HepG2 (cell line): ENCODE data around the gene EDNRA. TPM values are rescaled to one million over a fixed set of nuclear protein-coding genes. Genes with fewer than 3 reads are reported as not detected.

ENCODE experiments used
- ATAC-seq: fragments of 200-7000 bp; cut with Tn5 transposase; 3 replicates; pipeline ENCODE4 v1.9.1; 2020; ENCODE audit warnings: mild to moderate bottlenecking, moderate library complexity
- BruUV-seq: library from RNA; stranded (reverse); fragments of 400-500 nt; replicated peaks from 2 replicates; lab custom pipeline; 2021; lab: Mats Ljungman, UMichigan
- CTCF ChIA-PET: fragments of 300-600 bp; formaldehyde crosslinking; extraction: SDS; loops from one replicate; lab custom pipeline; 2021; ENCODE audit warnings: low total read pairs, inconsistent platforms, low intra/inter-chr PET ratio; lab: Yijun Ruan, JAX
- POLR2A ChIA-PET: fragments of 350-600 bp; sonication (Branson Sonifier 250); formaldehyde crosslinking; loops from one replicate; lab custom pipeline; 2020; ENCODE audit warnings: antibody characterized with exemption, inconsistent platforms; lab: Yijun Ruan, JAX
- DNase-seq: peaks from one replicate; pipeline ENCODE4 v3.0.0-alpha.2; 2015; ENCODE audit warnings: low spot score
- FAIRE-seq: peaks from 3 replicates; lab custom pipeline; 2011; peaks lifted over from hg19 to GRCh38; lab: Jason Lieb, UNC
- H2AFZ ChIP-seq: one replicate; pipeline ENCODE4 v1.6.1; 2011; ENCODE audit warnings: low read length, inconsistent platforms
- H3K27ac ChIP-seq: fragments of 300-600 bp; 3 replicates; pipeline ENCODE4 v1.8.0; 2011; ENCODE audit warnings: mixed run types, mild to moderate bottlenecking, mixed read lengths, low read length, inconsistent platforms; ENCODE audit not compliant: insufficient read depth; ENCODE audit errors: extremely low read length
- H3K27me3 ChIP-seq, 2 experiments: fragments of 200-600 bp in 1 of 2; 2 replicates in 1 of 2; 3 replicates in 1 of 2; pipeline versions ENCODE4 v1.6.0 to v1.8.0; 2011; ENCODE audit warnings: low read length in 2 of 2, mild to moderate bottlenecking in 2 of 2, moderate library complexity in 2 of 2, inconsistent platforms in 1 of 2; ENCODE audit not compliant: insufficient read depth in 2 of 2, control insufficient read depth in 1 of 2
- H3K36me3 ChIP-seq, 2 experiments: fragments of 200-600 bp in 1 of 2; replicated peaks in 1 of 2; 2 replicates in 1 of 2; 3 replicates in 1 of 2; pipeline versions ENCODE4 v1.5.1 to v1.8.0; 2011; ENCODE audit warnings: low read length in 2 of 2, inconsistent platforms in 1 of 2; ENCODE audit not compliant: insufficient read depth in 2 of 2, control insufficient read depth in 1 of 2
- H3K4me1 ChIP-seq: 2 replicates; pipeline ENCODE4 v1.5.1; 2012; ENCODE audit warnings: low read length, inconsistent platforms; ENCODE audit not compliant: insufficient read depth
- H3K4me2 ChIP-seq: 2 replicates; pipeline ENCODE4 v1.6.0; 2011; ENCODE audit warnings: low read depth, low read length, inconsistent platforms
- H3K4me3 ChIP-seq, 3 experiments: fragments of 200-600 bp in 1 of 3; sonication (generic), shearing (Covaris generic) in 1 of 3; replicated peaks in 1 of 3; 2 replicates each; pipeline ENCODE4 v1.5.1; 2011 to 2016; ENCODE audit warnings: low read length in 3 of 3, inconsistent platforms in 2 of 3, low read depth in 2 of 3, mild to moderate bottlenecking in 2 of 3, control low read depth in 1 of 3, mixed read lengths in 1 of 3; ENCODE audit not compliant: insufficient read depth in 1 of 3
- H3K79me2 ChIP-seq: one replicate; pipeline ENCODE4 v1.6.1; 2011; ENCODE audit warnings: low read length, inconsistent platforms; ENCODE audit not compliant: insufficient read depth
- H3K9ac ChIP-seq: 2 replicates; pipeline ENCODE4 v1.6.0; 2011; ENCODE audit warnings: mild to moderate bottlenecking, low read depth, low read length, inconsistent platforms; ENCODE audit not compliant: insufficient read depth
- H3K9me3 ChIP-seq: 2 replicates; pipeline ENCODE4 v1.5.1; 2012; ENCODE audit warnings: mild to moderate bottlenecking, low read length
- H4K20me1 ChIP-seq: 2 replicates; pipeline ENCODE4 v1.6.0; 2011; ENCODE audit warnings: inconsistent platforms, mild to moderate bottlenecking, low read length, moderate library complexity; ENCODE audit not compliant: insufficient read depth
- ARID2 ChIP-seq: sonication (generic); formaldehyde crosslinking; IDR thresholded peaks from 2 replicates; pipeline ENCODE4 v1.8.1; 2022; ENCODE audit warnings: mild to moderate bottlenecking, missing genetic modification reagents, borderline replicate concordance
- HNF1A ChIP-seq, 2 experiments: sonication (generic) in 1 of 2; formaldehyde crosslinking in 1 of 2; IDR thresholded peaks; 2 replicates each; pipeline versions ENCODE4 v1.4.0 to v1.6.1; 2016 to 2020; ENCODE audit warnings: borderline replicate concordance in 1 of 2, low read depth in 1 of 2, mild to moderate bottlenecking in 1 of 2, missing genetic modification reagents in 1 of 2
- JUNB ChIP-seq: sonication (generic); formaldehyde crosslinking; IDR thresholded peaks from 2 replicates; pipeline ENCODE4 v1.8.0; 2022; ENCODE audit warnings: missing genetic modification reagents, mild to moderate bottlenecking, borderline replicate concordance
- MZF1 ChIP-seq: sonication (generic); formaldehyde crosslinking; IDR thresholded peaks from 2 replicates; pipeline ENCODE4 v1.8.1; 2023; ENCODE audit warnings: mild to moderate bottlenecking, missing genetic modification reagents, borderline replicate concordance
- RAD51 ChIP-seq: fragments of 450-650 bp; IDR thresholded peaks from 2 replicates; pipeline ENCODE4 v1.6.1; 2016; ENCODE audit warnings: borderline replicate concordance
- RFXAP ChIP-seq: sonication (generic); formaldehyde crosslinking; IDR thresholded peaks from 2 replicates; pipeline ENCODE4 v1.4.0; 2020; ENCODE audit warnings: missing genetic modification reagents, borderline replicate concordance
- ZFP36L2 ChIP-seq: sonication (generic); formaldehyde crosslinking; IDR thresholded peaks from 2 replicates; pipeline ENCODE4 v1.4.0; 2020; ENCODE audit warnings: missing genetic modification reagents
- ZFP90 ChIP-seq: sonication (generic); formaldehyde crosslinking; IDR thresholded peaks from 2 replicates; pipeline ENCODE4 v1.8.0; 2022; ENCODE audit warnings: missing genetic modification reagents, mild to moderate bottlenecking, inconsistent platforms, borderline replicate concordance
- ZNF329 ChIP-seq: sonication (generic); formaldehyde crosslinking; IDR thresholded peaks from 2 replicates; pipeline ENCODE4 v1.9.0; 2021; ENCODE audit warnings: low read depth, mild to moderate bottlenecking, missing genetic modification reagents
- ZNF710 ChIP-seq: sonication (generic); formaldehyde crosslinking; IDR thresholded peaks from 2 replicates; pipeline ENCODE4 v1.5.0; 2020; ENCODE audit warnings: mild to moderate bottlenecking, missing genetic modification reagents, borderline replicate concordance
- WGBS: methylation state at CpG from one replicate; pipeline ENCODE4 v1.1.6; 2017; ENCODE audit warnings: low lambda C conversion rate; 5-methylcytosine and 5-hydroxymethylcytosine counted together
- in situ Hi-C: cut with HindIII; loops from 2 replicates; pipeline ENCODE4 v1.10.0; 2017; ENCODE audit warnings: low pct_unique_long_range_greater_than_20kb; ENCODE audit not compliant: extremely low pct_ligation_motif_present
- intact Hi-C: fragments of 100-400 bp; cut with micrococcal nuclease; formaldehyde crosslinking; loops from one replicate; pipeline ENCODE4 v1.10.0; 2022; ENCODE audit not compliant: unreplicated experiment
- polyA plus RNA-seq, 8 experiments: library from polyadenylated mRNA; depleted of rRNA in 3 of 8; stranded (reverse) in 7 of 8; unstranded in 1 of 8; fragments of >200 nt; fragmentation: Illumina TruSeq in 4 of 8; extraction: Trizol in 4 of 8; gene quantifications; 2 replicates each; pipeline versions ENCODE4 v1.2.1 to v1.2.3, GENCODE V29; 2011 to 2016; ENCODE audit warnings: low read depth in 4 of 8, missing spikeins in 1 of 8, mixed read lengths in 1 of 8; ENCODE audit not compliant: insufficient read depth in 1 of 8
- total RNA-seq, 5 experiments: library from RNA; depleted of rRNA; stranded (reverse); fragments of >200 nt; fragmentation: Illumina TruSeq; extraction: Trizol; gene quantifications; 2 replicates each; pipeline ENCODE4 v1.2.3, GENCODE V29; 2016; ENCODE audit warnings: low read depth in 1 of 5

Gene EDNRA
- total and polyA plus RNA-seq, 2 of the 13 experiments (the other 11 are each of a cell fraction or from before 2014, with no cell fraction given), result not detected

- Histone ChIP-seq H3K9ac (no peak overlapping the region), H3K27ac (no peak overlapping the region)
- no peak for ATAC-seq
- no peak for TF ChIP-seq ZNF329 (CRISPR knock-in tag)
- no peak for TF ChIP-seq ZFP90
- no peak for TF ChIP-seq RFXAP
- no peak for TF ChIP-seq JUNB
- no peak for TF ChIP-seq HNF1A (IDR thresholded peaks at IDR 0.05; ENCODE audit: low read depth)
- no peak for TF ChIP-seq HNF1A (CRISPR knock-in tag; IDR thresholded peaks at IDR 0.05; ENCODE audit: borderline replicate concordance)
- no peak for TF ChIP-seq MZF1 (CRISPR knock-in tag)
- TF ChIP-seq ARID2 (CRISPR knock-in tag), result no peak
- TF ChIP-seq ZNF710, result no peak
- no peak for TF ChIP-seq ZFP36L2 (CRISPR knock-in tag)
- TF ChIP-seq RAD51, result no peak
- TF ChIP-seq, all 625 proteins: peak for 0
- in situ Hi-C loops, result no loop called here
- Histone ChIP-seq H4K20me1 (no peaks in the 10 kb centered on the region), H3K4me2 (no peak overlapping the region), H3K9me3 (no peaks in the 10 kb centered on the region), H3K27me3 (no peaks in the 10 kb centered on the region), H3K4me1 (no peaks in the 10 kb centered on the region), H3K36me3 (no peaks in the 10 kb centered on the region), H2AFZ (no peak overlapping the region), H3K79me2 (no peaks in the 10 kb centered on the region), H3K4me3 (no peak overlapping the region)
- DNase-seq (no peak), FAIRE-seq (no peak)
- ChIA-PET POLR2A (no interaction called here), CTCF (no interaction called here)
- WGBS, result 15% methylated on average over 4 of the region's 4 CpGs
- intact Hi-C loops, result no loop called here
- BruUV-seq, result no TSS peak
Observed at GRCh38 chr4:147560625-147561024, 79.7 kb downstream of the EDNRA start.
